NCI-H446 treated with DMSO at 0.1 percent for 48 hours (cell line): Measurements from ENCODE around the gene GHRH.

Experiments used
- DNase-seq: peaks from one replicate; lab custom pipeline; 2025; lab: John Stamatoyannopoulos, UW

GHRH gene, protein sequence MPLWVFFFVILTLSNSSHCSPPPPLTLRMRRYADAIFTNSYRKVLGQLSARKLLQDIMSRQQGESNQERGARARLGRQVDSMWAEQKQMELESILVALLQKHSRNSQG

DNA sequence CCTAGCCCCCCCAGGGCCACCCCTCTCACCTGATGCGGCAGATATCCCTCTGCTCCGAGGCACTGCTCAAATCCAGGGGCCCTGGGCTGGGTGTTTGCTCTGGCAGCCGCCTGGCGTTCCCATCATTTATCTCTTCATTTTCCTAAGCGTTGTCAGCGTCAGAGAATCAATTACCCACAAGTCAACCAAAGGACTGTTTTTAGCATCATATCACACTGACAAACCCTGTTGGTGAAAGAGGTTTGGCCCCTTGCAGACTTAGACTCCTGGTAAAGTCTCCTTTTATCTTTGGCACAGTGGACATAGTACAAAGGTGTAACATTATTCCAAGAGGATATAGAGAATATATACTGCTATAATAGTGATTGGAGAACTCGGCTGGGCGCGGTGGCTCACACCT, at the start of gene GHRH:
Gene GHRH (minus strand): TSS at position 101 of the 400 bp plus-strand sequence. CDS start 4,925 bp downstream, outside the sequence.
- DNase-seq, result no peak

DNA sequence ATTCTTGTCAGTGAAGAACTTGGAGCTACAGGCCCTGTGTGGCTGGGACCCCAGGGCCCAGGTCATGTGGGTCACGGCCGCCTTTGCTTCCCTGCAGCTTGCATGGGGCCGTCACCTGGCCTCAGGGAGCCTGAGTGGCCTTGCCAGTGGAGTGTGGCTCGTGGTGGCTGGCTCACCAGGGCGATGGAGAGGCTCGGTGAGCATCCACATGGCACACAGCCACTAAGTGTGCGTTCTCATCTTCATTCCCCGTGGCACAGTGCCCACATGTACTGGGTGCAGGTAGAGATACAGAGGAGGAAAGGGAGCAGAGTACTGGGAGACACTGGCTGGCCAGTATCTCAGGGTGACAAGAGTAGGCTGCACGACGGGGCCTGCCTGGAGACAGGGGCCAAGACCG, 49.3 kb upstream of the GHRH start:
- DNase-seq, result no peak

GRCh38 chr20:37309936-37310590, 48.4 kb upstream of the GHRH start:
- DNase-seq, result no peak

- no peak for DNase-seq
Measured at GRCh38 chr20:37309290-37309689, 47.7 kb upstream of the GHRH start.

DNA sequence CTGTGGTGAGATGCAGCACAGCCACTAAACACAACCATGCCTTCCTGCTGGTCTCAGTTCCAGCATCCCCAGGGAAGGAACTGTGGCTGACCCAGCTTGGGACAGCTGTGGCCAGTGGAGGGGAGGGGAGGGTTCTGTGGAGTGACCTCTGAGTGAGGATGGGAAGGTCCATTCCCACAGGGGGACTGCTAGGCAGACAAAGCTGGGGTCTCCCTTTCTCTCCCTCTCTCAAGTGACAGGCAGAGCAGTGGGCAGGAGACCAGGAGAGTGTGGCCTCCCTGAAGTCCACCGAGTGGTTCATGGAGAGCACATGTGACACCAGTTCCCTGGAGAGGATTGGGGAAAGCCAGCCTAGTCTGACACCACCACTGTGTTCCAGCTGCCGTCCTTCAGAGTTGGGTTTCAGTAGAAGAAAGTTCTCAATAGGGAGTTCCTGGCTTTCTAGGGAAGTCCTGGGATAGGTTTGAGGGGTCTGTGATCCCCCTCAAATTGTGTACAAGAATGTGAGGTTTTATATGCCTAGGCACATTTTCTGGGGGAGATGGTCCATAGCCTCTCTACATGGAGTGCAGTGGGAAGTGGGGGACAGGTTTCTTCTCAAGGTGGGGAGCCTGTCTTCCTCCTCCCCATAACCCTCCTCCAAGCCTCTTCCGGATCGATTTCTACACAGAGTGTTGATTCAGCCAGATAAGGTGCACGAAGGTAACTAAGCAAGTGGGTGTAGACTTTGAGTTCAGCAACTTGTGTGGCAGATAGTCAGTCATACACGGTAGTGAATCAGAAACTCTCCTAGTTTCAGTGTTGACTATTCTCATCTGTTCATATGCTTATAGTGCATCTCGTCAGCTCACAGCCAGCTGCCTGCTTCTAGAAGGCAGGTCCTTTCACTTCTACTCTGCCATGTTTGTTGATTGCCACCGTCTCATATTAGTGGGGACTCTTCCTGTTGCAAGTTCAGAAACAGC, 46.8 kb upstream of the GHRH start:
- DNase-seq, result no peak

DNA sequence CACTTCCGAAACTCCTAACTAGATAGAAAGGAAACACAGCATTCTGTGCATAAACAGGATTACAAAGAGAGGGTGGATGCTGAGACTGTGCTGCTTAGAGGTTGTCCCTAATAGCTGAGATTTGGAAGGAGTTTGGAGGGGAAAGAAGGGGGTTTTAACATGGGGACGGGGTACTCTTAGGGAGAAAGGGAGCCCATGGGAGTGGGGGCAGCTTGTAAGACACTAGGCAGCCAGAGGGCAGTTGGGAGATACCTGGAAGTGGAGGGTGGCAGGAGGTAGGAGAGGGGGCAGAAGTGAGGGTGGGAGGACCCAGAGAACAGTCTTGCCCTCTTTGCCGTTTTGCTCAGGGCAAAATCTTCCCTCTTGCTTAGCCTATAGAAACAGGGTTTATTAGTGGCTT, 44.2 kb upstream of the GHRH start:
- no peak for DNase-seq

DNA sequence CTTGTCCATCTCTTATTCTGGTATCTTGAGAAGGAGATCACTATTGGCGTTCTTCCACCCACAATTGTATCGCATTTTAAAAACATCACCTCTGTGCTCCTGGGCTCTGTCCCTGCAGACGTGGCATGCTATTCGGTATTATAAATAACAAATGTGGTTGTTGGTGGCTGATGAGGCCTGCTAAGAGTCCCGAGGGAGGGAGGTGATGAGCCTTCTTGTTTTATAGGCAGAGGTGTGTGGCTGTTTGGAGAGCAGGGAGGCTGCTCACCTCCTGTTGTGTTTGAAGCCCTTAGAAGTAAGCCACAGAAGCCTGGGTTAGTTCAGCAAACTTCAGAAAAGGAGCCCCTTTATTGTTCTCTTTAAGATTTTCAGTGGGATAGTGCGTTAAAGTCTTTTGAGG, 43.5 kb upstream of the GHRH start:
- DNase-seq, result no peak

GRCh38 chr20:37303637-37304036, 42.0 kb upstream of the GHRH start:
- DNase-seq, result no peak

DNA sequence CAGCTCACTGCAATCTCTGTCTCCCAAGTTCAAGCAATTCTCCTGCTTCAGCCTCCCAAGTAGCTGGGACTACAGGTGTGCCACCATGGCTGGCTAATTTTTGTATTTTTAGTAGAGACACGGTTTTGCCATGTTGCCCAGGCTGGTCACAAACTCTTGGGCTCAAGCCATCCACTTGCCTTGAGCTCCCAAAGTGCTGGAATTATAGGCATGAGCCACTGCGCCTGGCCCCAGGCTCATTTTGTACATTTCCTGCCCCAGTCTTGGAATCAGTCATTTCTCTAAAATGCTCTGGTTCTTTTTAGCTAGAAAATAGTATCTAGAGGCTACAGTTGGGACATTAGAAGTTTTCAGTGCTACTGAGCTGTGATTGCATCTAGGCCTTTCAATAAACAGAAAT, 41.4 kb upstream of the GHRH start:
- no peak for DNase-seq

DNA sequence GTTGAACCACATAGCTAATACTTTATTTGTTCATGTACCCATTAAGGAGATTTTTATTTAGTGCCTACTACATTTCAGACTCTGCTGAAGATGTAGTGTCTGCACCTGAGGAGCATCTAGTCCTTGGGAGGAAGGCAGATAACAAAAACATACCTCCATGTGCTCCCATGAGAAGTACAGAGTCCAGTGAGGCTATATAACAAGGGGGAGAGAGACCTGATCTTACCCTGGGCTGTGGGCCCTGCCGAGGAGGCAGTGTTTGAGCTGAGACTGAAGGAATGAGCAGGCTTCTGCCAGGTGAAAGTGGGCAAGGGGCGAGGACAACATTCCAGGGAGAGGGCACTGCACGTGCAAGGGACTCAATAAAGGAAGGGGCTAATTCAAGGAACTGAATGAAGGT, 39.9 kb upstream of the GHRH start:
- DNase-seq, result no peak

GRCh38 chr20:37301120-37301519, 39.5 kb upstream of the GHRH start:
- DNase-seq, result no peak

DNA sequence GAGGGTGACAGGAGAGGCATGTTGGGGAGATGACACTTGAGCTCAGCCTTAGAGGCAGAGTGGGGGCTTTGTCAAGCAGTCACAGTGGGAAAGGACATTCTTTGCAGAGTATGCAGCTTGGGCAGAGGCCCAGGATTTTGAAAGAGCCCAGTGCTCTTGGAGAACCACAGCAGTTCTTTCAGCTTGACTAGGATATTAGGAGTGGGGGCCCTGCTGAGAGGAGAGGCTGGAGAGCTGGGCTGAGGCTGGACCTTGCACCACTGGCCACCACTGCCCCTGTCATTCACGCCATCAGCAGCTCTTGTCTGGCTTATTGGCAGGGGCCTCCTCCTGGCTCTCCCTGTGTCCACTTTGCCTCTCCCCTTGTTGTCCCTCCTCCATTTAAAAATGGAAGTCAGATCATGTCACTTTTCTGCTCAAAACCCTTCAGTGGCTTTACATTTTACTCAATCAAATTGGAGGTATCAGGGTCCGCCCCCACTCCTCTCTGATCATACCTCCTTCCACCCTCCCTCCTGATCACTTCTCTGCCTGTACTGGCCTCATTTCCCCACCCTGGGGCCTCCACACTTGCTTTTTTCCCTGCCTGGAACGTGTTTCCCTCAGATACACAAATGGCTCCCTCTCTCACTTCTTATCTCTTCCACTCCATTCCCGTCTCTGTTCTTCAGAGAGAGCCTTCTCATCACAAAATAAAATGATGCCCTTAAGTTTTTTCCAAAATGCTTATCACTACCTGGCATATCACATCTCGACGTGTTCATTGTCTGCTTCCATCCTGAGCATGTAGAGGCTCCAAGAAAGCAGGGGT, 38.3 kb upstream of the GHRH start:
- DNase-seq, result no peak

DNA sequence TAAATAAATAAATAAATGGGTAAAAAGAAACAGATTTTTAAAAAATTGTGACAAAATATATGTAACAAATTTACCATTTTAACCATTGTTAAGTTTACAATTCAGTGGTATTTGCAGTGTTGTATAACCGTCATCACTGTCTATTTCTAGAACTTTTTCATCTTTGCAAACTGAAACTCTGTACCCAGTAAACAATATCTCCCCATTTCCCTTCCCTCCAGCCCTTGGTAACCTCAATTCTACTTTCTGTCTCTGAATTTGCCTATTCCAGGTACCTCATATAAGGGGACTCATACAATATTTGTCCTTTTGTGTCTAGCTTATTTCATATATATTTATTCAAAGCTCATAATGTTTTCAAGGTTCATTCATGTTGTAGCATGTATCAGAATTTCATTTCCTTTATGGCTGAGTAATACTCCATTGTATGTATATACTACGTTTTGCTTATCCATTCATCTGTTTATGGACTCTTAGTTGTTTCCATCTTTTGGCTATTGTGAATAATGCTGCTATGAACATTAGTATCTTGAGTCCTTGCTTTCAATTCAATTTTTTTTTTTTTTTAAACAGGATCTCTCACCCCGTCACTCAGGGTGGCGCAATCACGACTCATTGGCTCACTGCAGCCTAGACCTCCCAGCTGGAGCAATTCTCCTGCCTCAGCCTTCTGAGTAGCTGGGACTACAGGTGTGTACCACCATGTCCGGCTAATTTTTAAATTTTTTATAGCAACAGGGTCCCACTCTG, 36.8 kb upstream of the GHRH start:
- DNase-seq, result no peak

DNA sequence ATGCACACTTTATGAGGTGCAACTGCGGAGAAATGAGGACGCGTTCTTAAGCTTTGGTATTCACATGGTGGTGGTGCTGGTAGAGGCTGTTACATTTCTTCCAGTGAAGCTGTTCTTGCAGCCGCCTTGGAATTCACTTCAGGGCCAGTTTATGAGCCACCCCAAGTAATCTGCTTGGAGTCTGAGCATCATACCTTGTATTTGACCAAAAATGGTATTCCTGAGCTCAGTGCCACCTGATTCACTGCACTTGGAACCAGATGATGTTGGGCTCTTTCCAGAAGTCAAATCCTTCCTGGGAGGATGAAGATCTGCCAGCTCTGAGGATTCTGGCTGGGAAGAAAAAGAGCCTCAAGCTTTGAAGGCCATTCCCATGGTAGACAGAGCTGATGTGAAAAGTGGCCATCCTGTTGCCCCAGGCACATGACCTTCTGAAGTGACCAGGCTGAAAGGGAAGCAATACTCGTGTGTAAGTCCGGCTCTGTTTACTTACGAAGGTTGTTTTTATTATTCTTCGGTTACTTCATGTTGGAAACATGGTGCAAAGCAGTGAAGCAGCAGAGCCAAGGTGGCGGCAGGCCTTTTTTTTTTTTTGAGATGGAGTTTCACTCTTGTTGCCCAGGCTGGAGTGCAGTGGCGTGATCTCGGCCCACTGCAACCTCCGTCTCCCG, 35.6 kb upstream of the GHRH start:
- no peak for DNase-seq

DNA sequence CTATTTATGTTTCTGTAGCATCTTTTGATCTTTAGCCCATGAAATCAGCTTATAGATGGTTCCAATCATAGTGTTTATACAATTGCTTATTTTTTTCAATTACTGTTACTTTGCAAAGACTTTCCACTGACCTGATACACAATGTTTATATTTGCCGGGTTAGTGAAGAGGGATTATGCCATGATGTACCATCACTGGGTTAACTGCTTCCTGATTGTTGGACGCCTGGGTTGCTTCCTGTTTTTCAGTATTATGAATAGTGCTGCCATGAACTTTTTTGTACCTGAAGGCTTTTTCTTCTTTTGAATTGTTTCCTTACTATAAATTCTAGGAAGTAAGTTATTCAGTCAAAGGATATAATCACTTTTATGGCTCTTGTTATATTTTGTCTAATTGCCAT, 34.8 kb upstream of the GHRH start:
- DNase-seq, result no peak

DNA sequence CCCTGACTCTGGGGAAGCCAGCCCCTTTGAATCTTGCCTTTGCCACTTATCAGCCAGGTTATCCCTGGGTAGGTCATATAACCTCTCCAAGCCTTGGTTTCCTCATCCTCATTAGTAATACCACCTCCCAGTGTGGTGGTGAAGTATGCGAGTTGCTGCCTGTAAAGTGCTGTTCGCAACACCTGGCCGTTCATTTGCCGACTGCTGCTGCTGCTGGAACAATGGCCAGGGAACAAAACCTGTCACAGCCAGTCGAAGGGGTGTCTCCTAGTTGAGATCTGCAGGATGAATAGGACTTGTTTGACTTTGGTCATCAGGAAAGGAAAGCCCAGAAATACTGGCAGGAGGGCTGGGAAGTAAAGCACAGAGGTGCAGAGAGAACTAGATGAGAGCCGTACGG, 34.0 kb upstream of the GHRH start:
- DNase-seq, result no peak

DNA sequence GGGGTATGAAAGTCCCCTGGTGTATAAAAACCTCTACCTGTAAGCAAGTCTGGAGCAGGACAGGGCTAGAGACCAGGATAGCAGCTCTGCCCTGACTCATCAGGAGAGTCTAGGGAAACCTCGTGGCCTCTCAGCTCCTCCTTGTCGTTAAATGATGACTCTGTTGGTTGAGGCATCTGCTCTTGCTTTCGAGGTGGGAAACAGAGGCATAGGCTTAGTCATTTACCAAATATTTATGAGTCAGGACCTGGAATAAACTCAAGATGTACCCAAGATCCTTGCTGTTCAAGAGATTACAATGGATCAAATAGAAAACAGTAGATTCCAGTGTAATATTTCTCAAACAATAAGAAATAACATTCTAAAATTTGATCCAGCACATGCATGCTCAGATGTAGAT, 33.4 kb upstream of the GHRH start:
- DNase-seq, result no peak

DNA sequence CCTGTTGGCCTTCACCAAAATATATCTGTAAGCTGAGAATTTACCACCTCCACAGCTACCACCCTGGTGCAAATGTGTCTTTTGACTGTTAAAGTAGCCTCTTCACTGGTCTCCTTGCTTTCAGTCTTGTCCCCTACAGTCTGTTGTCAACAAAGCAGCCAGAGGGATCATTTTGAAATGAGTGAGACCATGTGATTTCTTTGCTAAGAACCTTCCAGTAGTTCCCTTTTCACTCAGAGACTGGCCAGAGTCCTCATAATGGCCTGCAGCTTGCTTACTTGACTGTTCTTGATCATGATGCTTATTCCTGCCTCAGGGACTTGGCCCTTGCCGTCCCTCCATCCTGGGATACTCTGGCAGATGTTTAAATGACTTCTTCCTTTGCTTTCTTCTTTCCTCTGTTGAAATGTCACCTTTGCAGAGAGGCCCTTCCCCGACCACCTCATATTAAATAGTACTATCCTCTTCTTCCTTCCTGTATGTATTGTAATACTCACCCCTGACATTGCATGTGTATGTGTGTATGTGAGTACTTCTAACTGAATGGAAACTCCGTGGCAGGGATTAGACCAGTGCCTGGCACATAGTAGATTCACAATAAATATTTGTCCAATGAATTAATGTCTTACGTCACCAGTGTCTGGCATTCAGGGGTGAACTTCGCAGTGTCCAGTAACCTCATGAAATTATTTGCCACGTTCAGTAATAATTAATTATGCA, 32.8 kb upstream of the GHRH start:
- no peak for DNase-seq

GRCh38 chr20:37293301-37293943, 31.8 kb upstream of the GHRH start:
- DNase-seq, result no peak

DNA sequence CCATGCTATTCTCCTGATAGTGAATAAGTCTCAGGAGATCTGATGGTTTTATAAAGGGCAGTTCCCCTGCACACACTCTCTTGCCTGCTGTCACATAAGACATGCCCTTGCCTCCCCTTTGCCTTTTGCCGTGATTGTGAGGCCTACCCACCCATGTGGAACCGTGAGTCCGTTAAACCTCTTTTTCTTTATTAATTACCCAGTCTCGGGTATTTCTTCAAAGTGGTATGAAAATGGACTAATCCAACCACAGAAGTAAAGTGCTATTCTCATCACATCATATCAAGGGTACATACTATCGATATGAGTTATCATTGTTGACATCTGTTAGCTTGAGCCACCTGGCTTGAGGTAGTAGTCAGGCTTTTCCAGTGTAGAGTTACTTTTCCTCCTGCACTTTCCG, 30.1 kb upstream of the GHRH start:
- no peak for DNase-seq
